GM21360 (cell line): Measurements from ENCODE around the gene TBC1D17.

ENCODE experiments used
- ATAC-seq: cut with Tn5 transposase; IDR thresholded peaks from one replicate; pipeline ENCODE4 v1.9.1; 2021; ENCODE audit warnings: mild to moderate bottlenecking, moderate library complexity; ENCODE audit not compliant: unreplicated experiment

The TBC1D17 gene

GRCh38 chr19:49875177-49875576 is 2.3 kb upstream of the TBC1D17 start:
- ATAC-seq = no peak

- ATAC-seq = no peak
Measured at GRCh38 chr19:49875857-49876421, 1.6 kb upstream of the TBC1D17 start.

GRCh38 chr19:49876422-49877019 is 981 bp upstream of the TBC1D17 start:
- peak; percentile 47 for ATAC-seq

GRCh38 chr19:49877879-49878743 is 609 bp downstream of the TBC1D17 start:
- peak; percentile 43 for ATAC-seq

GRCh38 chr19:49878744-49879070 is 1.2 kb downstream of the TBC1D17 start:
- no peak for ATAC-seq

- ATAC-seq = no peak
Measured at GRCh38 chr19:49879243-49879963, 1.9 kb downstream of the TBC1D17 start.

GRCh38 chr19:49880162-49880869 is 2.8 kb downstream of the TBC1D17 start:
- no peak for ATAC-seq

- no peak for ATAC-seq
Measured at GRCh38 chr19:49881186-49881585, 3.7 kb downstream of the TBC1D17 start.

GRCh38 chr19:49881672-49882394 is 4.3 kb downstream of the TBC1D17 start:
- ATAC-seq = no peak

- no peak for ATAC-seq
Measured at GRCh38 chr19:49882643-49883042, 5.1 kb downstream of the TBC1D17 start.

- no peak for ATAC-seq
Measured at GRCh38 chr19:49883094-49883493, 5.6 kb downstream of the TBC1D17 start.

GRCh38 chr19:49884109-49884508 is 6.6 kb downstream of the TBC1D17 start:
- ATAC-seq = no peak

GRCh38 chr19:49884760-49885159 is 7.3 kb downstream of the TBC1D17 start:
- ATAC-seq = no peak

GRCh38 chr19:49887037-49887664 is 9.6 kb downstream of the TBC1D17 start:
- ATAC-seq = no peak

- no peak for ATAC-seq
Measured at GRCh38 chr19:49887665-49888509, 10.4 kb downstream of the TBC1D17 start.

- ATAC-seq = no peak
Measured at GRCh38 chr19:49888510-49888824, 11.0 kb downstream of the TBC1D17 start.

GRCh38 chr19:49889038-49889686 is 11.7 kb downstream of the TBC1D17 start:
- ATAC-seq = no peak

- ATAC-seq = no peak
Measured at GRCh38 chr19:49889687-49890348, 12.3 kb downstream of the TBC1D17 start.
